ENCODE results near the gene ATP5F1B.
A peak's percentile ranks its signal among the peaks of the same experiment; 100 is the strongest.

ATP5F1B gene

DNA sequence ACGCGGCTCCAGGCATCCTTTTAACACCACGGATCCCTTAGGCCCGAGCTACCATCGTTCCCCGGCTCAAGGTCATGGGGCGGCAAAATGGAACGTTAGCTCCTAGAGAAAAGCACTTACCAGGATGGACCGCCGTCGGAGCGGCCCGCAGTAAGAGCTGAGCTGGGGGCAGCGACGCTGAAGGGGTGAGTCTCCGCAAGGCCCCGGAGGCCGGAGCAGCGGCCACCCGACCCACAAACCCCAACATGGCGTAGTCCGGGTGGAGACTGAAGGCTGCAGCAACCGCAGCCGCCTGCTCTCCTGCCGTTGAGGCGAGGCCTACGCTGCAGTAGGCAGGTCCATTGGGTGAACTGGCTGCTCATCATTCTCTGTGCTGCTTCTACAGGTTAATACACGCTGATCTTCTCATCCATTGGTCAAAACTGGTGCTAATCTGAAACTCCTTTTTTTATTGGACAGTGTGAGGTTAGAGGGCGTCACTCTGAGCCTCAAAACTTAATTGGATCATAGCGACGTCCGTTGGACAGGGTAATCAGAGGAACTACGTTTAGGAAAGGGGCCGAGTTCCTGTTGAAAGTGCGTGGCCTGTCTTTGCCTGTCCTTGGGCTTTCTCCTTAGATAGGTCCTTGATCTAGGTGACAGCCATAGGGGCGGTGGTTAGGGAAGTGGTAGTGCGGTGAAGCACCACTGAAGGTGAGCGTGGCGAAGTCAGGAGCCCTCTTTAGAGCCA is at the start of gene ATP5F1B:
TSS of gene ATP5F1B (minus strand) at position 268 of the 730 bp plus-strand sequence. CDS start at position 247, 21 bp downstream.
- peak; percentile 94 for ATAC-seq (ENCODE audit: low read depth)
- Mint-ChIP-seq H3K27me3 (no peaks in the 10 kb centered on the region), H3K27ac (peak within 1 kb of the TSS; percentile 96), H3K36me3 (peaks cover 15% of the 10 kb centered on the region), H3K4me1 (peaks cover 15% of the 10 kb centered on the region), H3K9me3 (no peaks in the 10 kb centered on the region), H3K4me3 (peak within 1 kb of the TSS; percentile 93)
- peak; percentile 70 to 85 for DNase-seq (ENCODE audit: low spot score in 2 of 2)

DNA sequence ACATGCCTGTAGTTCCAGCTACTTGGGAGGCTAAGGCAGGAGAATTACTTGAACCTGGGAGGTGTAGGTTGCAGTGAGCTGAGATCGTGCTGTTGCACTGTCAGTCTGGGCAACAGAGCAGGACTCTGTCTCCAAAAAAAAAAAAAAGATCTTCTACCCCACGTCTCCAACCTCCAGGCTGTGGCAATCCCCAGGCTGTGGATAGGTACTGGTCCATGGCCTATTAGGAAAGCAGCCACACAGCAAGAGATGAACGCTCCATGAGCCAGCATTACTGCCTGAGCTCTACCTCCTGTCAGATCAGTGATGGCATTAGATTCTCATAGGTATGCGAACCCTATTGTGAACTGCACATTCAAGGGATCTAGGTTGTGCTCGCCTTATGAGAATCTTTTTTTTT is 48.4 kb upstream of the ATP5F1B start:
- no peaks in the 10 kb centered on the region for H3K9me3 Mint-ChIP-seq
- DNase-seq (ENCODE audit: low spot score in 2 of 2) (no peak), ATAC-seq (ENCODE audit: low read depth) (no peak)
- no peaks in the 10 kb centered on the region for H3K27me3 Mint-ChIP-seq
- no peaks in the 10 kb centered on the region for H3K4me1 Mint-ChIP-seq
- H3K4me3 Mint-ChIP-seq, result no peak overlapping the region
- H3K36me3 Mint-ChIP-seq, result no peaks in the 10 kb centered on the region
- no peak overlapping the region for H3K27ac Mint-ChIP-seq

- Mint-ChIP-seq H3K4me3 (peak overlapping the region; percentile 100), H3K27ac (peak overlapping the region; percentile 98), H3K36me3 (peaks cover 5% of the 10 kb centered on the region), H3K27me3 (no peaks in the 10 kb centered on the region), H3K4me1 (peaks cover 11% of the 10 kb centered on the region), H3K9me3 (no peaks in the 10 kb centered on the region)
- DNase-seq (ENCODE audit: low spot score in 2 of 2) (no peak), ATAC-seq (ENCODE audit: low read depth) (no peak)
Observed at GRCh38 chr12:56688846-56689109, 43.0 kb upstream of the ATP5F1B start.

- DNase-seq (ENCODE audit: low spot score in 2 of 2) (peak; percentile 94 to 97), ATAC-seq (ENCODE audit: low read depth) (peak; percentile 62)
- H3K27ac Mint-ChIP-seq, result peak within 1 kb of the TSS; percentile 98
- no peaks in the 10 kb centered on the region for H3K9me3 Mint-ChIP-seq
- peak within 1 kb of the TSS; percentile 100 for H3K4me3 Mint-ChIP-seq
- peaks cover 5% of the 10 kb centered on the region for H3K36me3 Mint-ChIP-seq
- peaks cover 11% of the 10 kb centered on the region for H3K4me1 Mint-ChIP-seq
- H3K27me3 Mint-ChIP-seq, result no peaks in the 10 kb centered on the region
Observed at GRCh38 chr12:56688129-56688845, 42.5 kb upstream of the ATP5F1B start, which contains the start of gene PTGES3. TSS of gene PTGES3 (minus strand) at chr12:56688284. CDS start at chr12:56687999, 285 bp downstream.

GRCh38 chr12:56687223-56688128 is 41.7 kb upstream of the ATP5F1B start:
- H3K27ac Mint-ChIP-seq, result peak overlapping the region; percentile 98
- H3K4me1 Mint-ChIP-seq, result peaks cover 11% of the 10 kb centered on the region
- no peaks in the 10 kb centered on the region for H3K9me3 Mint-ChIP-seq
- ATAC-seq (ENCODE audit: low read depth) (peak; percentile 43), DNase-seq (ENCODE audit: low spot score in 2 of 2) (peak; percentile 65 to 66)
- H3K4me3 Mint-ChIP-seq, result peak overlapping the region; percentile 100
- H3K27me3 Mint-ChIP-seq, result no peaks in the 10 kb centered on the region
- H3K36me3 Mint-ChIP-seq, result peaks cover 5% of the 10 kb centered on the region

- no peaks in the 10 kb centered on the region for H3K9me3 Mint-ChIP-seq
- H3K27ac Mint-ChIP-seq, result peak overlapping the region; percentile 98
- no peak for DNase-seq (ENCODE audit: low spot score in 2 of 2)
- peak overlapping the region; percentile 100 for H3K4me3 Mint-ChIP-seq
- H3K4me1 Mint-ChIP-seq, result peaks cover 19% of the 10 kb centered on the region
- H3K36me3 Mint-ChIP-seq, result peaks cover 9% of the 10 kb centered on the region
- ATAC-seq (ENCODE audit: low read depth), result no peak
- no peaks in the 10 kb centered on the region for H3K27me3 Mint-ChIP-seq
Observed at GRCh38 chr12:56684745-56685359, 39.1 kb upstream of the ATP5F1B start.

DNA sequence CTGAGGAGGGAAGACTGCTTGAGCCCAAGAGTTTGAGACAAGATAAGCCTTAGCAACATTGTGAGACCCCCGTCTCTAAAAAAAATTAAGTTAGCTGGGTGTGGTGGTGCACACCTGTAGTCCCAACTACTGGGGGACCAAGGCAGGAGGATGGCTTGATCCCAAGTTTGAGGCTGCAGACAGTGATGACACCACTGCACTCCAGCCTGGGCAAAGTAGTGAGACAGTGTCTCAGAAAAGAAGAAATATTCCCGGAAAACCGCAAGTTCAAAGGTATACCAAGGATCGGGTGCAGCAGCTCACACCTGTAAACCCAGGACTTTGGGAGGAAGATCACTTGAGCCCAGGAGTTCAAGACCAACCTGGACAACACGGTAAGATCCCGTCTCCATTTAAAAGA is 36.5 kb upstream of the ATP5F1B start:
- Mint-ChIP-seq H3K4me3 (peak overlapping the region; percentile 61), H3K4me1 (peaks cover 24% of the 10 kb centered on the region), H3K9me3 (no peaks in the 10 kb centered on the region), H3K27me3 (no peaks in the 10 kb centered on the region), H3K36me3 (peaks cover 10% of the 10 kb centered on the region), H3K27ac (peak overlapping the region; percentile 98)
- DNase-seq (ENCODE audit: low spot score in 2 of 2) (no peak), ATAC-seq (ENCODE audit: low read depth) (no peak)

- no peak overlapping the region for H3K4me3 Mint-ChIP-seq
- H3K4me1 Mint-ChIP-seq, result peaks cover 26% of the 10 kb centered on the region
- no peak overlapping the region for H3K27ac Mint-ChIP-seq
- no peak for DNase-seq (ENCODE audit: low spot score in 2 of 2)
- H3K27me3 Mint-ChIP-seq, result no peaks in the 10 kb centered on the region
- H3K9me3 Mint-ChIP-seq, result no peaks in the 10 kb centered on the region
- ATAC-seq (ENCODE audit: low read depth), result no peak
- H3K36me3 Mint-ChIP-seq, result peaks cover 8% of the 10 kb centered on the region
Observed at GRCh38 chr12:56679883-56680575, 34.2 kb upstream of the ATP5F1B start.

GRCh38 chr12:56678852-56679251 is 33.1 kb upstream of the ATP5F1B start:
- Mint-ChIP-seq H3K27ac (no peak overlapping the region), H3K4me3 (no peak overlapping the region), H3K9me3 (no peaks in the 10 kb centered on the region), H3K4me1 (peaks cover 24% of the 10 kb centered on the region), H3K36me3 (peaks cover 7% of the 10 kb centered on the region), H3K27me3 (no peaks in the 10 kb centered on the region)
- ATAC-seq (ENCODE audit: low read depth) (no peak), DNase-seq (ENCODE audit: low spot score in 2 of 2) (no peak)

DNA sequence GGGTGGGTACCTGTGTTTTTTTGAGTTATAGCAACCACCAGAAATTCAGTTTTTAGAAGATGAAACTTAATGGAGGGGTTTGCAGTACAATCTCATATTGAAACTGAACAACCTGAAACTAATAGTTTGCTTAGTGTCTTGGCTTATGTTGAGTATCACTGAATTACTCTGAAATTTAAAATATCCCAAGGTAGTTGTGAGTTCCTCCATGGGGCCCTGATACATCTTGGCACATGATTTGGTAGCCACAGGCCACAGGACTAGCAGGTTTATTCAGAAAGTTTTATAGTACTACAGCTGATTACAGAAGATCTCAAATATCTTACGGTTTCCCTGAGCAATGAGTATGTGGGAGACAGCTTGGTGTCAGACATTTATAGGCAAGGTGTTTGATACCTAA is 31.9 kb upstream of the ATP5F1B start:
- H3K27ac Mint-ChIP-seq, result peak overlapping the region; percentile 70
- no peaks in the 10 kb centered on the region for H3K27me3 Mint-ChIP-seq
- H3K4me3 Mint-ChIP-seq, result no peak overlapping the region
- no peaks in the 10 kb centered on the region for H3K9me3 Mint-ChIP-seq
- H3K36me3 Mint-ChIP-seq, result peaks cover 6% of the 10 kb centered on the region
- ATAC-seq (ENCODE audit: low read depth) (no peak), DNase-seq (ENCODE audit: low spot score in 2 of 2) (no peak)
- peaks cover 26% of the 10 kb centered on the region for H3K4me1 Mint-ChIP-seq

GRCh38 chr12:56676851-56677580 is 31.2 kb upstream of the ATP5F1B start:
- H3K4me1 Mint-ChIP-seq, result peaks cover 26% of the 10 kb centered on the region
- no peaks in the 10 kb centered on the region for H3K27me3 Mint-ChIP-seq
- peak overlapping the region; percentile 70 for H3K27ac Mint-ChIP-seq
- no peaks in the 10 kb centered on the region for H3K9me3 Mint-ChIP-seq
- H3K36me3 Mint-ChIP-seq, result peaks cover 9% of the 10 kb centered on the region
- ATAC-seq (ENCODE audit: low read depth) (peak; percentile 35), DNase-seq (ENCODE audit: low spot score in 2 of 2) (no peak)
- H3K4me3 Mint-ChIP-seq, result no peak overlapping the region

DNA sequence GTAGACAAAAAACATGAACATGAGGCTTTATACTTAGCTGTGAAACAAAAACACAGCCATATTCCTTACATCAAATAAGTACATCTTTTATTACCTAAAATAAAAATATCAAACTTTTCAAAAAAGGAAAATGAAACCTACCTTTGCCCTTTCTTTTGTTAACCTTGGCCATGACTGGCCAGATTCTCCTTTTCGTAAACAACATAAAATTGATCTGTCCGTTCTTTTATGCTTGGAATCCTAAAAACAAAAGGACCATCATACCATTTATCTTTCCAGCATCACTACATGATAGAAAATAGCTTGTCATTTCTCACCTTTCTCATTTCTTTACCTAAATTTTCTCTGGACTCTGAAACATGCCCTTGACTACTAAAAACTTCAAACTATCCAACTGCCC is 25.8 kb upstream of the ATP5F1B start:
- ATAC-seq (ENCODE audit: low read depth) (no peak), DNase-seq (ENCODE audit: low spot score in 2 of 2) (no peak)
- Mint-ChIP-seq H3K4me1 (peaks cover 12% of the 10 kb centered on the region), H3K27me3 (no peaks in the 10 kb centered on the region), H3K27ac (peak overlapping the region; percentile 53), H3K4me3 (no peak overlapping the region), H3K36me3 (peaks cover 15% of the 10 kb centered on the region), H3K9me3 (no peaks in the 10 kb centered on the region)

GRCh38 chr12:56670836-56671235 is 25.1 kb upstream of the ATP5F1B start:
- H3K4me1 Mint-ChIP-seq, result peaks cover 9% of the 10 kb centered on the region
- no peak overlapping the region for H3K4me3 Mint-ChIP-seq
- H3K27me3 Mint-ChIP-seq, result no peaks in the 10 kb centered on the region
- peaks cover 17% of the 10 kb centered on the region for H3K36me3 Mint-ChIP-seq
- no peaks in the 10 kb centered on the region for H3K9me3 Mint-ChIP-seq
- H3K27ac Mint-ChIP-seq, result no peak overlapping the region
- DNase-seq (ENCODE audit: low spot score in 2 of 2) (no peak), ATAC-seq (ENCODE audit: low read depth) (no peak)
